Naive thymus-derived CD4-positive, alpha-beta T cell (primary cell): ENCODE data around the gene MACF1. TPM values are rescaled to one million over a fixed set of nuclear protein-coding genes. Genes with fewer than 3 reads are reported as not detected.

Experiments
- ATAC-seq: fragments of 150-1000 bp; cut with Tn5 transposase; 2 replicates; pipeline ENCODE4 v1.10.0; 2021; ENCODE audit warnings: mild to moderate bottlenecking, moderate library complexity
- CTCF ChIA-PET: fragments of 350-600 bp; sonication (Branson Sonifier 250); formaldehyde crosslinking; loops from one replicate; lab custom pipeline; 2021; ENCODE audit warnings: antibody characterized with exemption; lab: Charles Lee
- POLR2A ChIA-PET: fragments of 350-600 bp; sonication (Branson Sonifier 250); formaldehyde crosslinking; loops from one replicate; lab custom pipeline; 2021; ENCODE audit warnings: antibody characterized with exemption, inconsistent platforms; lab: Charles Lee
- DNase-seq, 9 donors: peaks; one replicate each; pipeline versions ENCODE4 v3.0.0 to v3.0.0-alpha.2; 2020 to 2022; ENCODE audit warnings: mixed read lengths in 1 of 9
- H3K27ac ChIP-seq: one replicate; pipeline ENCODE4 v1.7.0; 2013; ENCODE audit warnings: mild to moderate bottlenecking, low read depth, low read length, moderate library complexity
- H3K27me3 ChIP-seq, 2 donors: one replicate each; pipeline ENCODE4 v1.7.0; 2013; ENCODE audit warnings: low read length in 2 of 2, mild to moderate bottlenecking in 2 of 2, moderate library complexity in 2 of 2; ENCODE audit not compliant: control insufficient read depth in 2 of 2, insufficient read depth in 2 of 2
- H3K36me3 ChIP-seq, 3 experiments: 1 replicate in 2 of 3; 2 replicates in 1 of 3; pipeline ENCODE4 v1.7.0; 2013; ENCODE audit warnings: low read length in 3 of 3, mild to moderate bottlenecking in 3 of 3, moderate library complexity in 1 of 3; ENCODE audit not compliant: insufficient read depth in 3 of 3, control insufficient read depth in 2 of 3
- H3K4me1 ChIP-seq, 2 donors: one replicate each; pipeline ENCODE4 v1.7.0; 2013; ENCODE audit warnings: low read length in 2 of 2, mild to moderate bottlenecking in 2 of 2, moderate library complexity in 1 of 2; ENCODE audit not compliant: control insufficient read depth in 2 of 2, insufficient read depth in 2 of 2
- H3K4me3 ChIP-seq: 2 replicates; pipeline ENCODE4 v1.7.0; 2013; ENCODE audit warnings: mild to moderate bottlenecking, low read length
- H3K9me3 ChIP-seq, 3 experiments: 1 replicate in 2 of 3; 2 replicates in 1 of 3; pipeline ENCODE4 v1.7.0; 2013; ENCODE audit warnings: low read length in 3 of 3; ENCODE audit not compliant: control insufficient read depth in 2 of 3
- H3K27ac Mint-ChIP-seq, 9 donors: one replicate each; pipeline ENCODE4 v1.8.0; 2020 to 2022; ENCODE audit warnings: mixed read lengths in 9 of 9, mild to moderate bottlenecking in 8 of 9, moderate library complexity in 5 of 9, inconsistent platforms in 2 of 9
- H3K27me3 Mint-ChIP-seq, 5 donors: one replicate each; pipeline ENCODE4 v1.8.0; 2021 to 2022; ENCODE audit warnings: mixed read lengths in 5 of 5, mild to moderate bottlenecking in 1 of 5
- H3K36me3 Mint-ChIP-seq, 5 donors: one replicate each; pipeline ENCODE4 v1.8.0; 2020 to 2022; ENCODE audit warnings: mixed read lengths in 5 of 5, mild to moderate bottlenecking in 3 of 5, inconsistent platforms in 1 of 5
- H3K4me1 Mint-ChIP-seq, 7 donors: one replicate each; pipeline ENCODE4 v1.8.0; 2020 to 2022; ENCODE audit warnings: mixed read lengths in 7 of 7, mild to moderate bottlenecking in 3 of 7, inconsistent platforms in 1 of 7
- H3K4me3 Mint-ChIP-seq, 10 donors: one replicate each; pipeline ENCODE4 v1.8.0; 2020 to 2022; ENCODE audit warnings: mild to moderate bottlenecking in 10 of 10, mixed read lengths in 10 of 10, moderate library complexity in 6 of 10, inconsistent platforms in 2 of 10
- H3K9me3 Mint-ChIP-seq, 11 donors: one replicate each; pipeline ENCODE4 v1.8.0; 2020 to 2022; ENCODE audit warnings: mixed read lengths in 11 of 11, mild to moderate bottlenecking in 4 of 11, inconsistent platforms in 1 of 11, moderate library complexity in 1 of 11
- intact Hi-C, 2 donors: fragments of 100-400 bp; cut with micrococcal nuclease; formaldehyde crosslinking; loops; one replicate each; pipeline ENCODE4 v1.15.1; 2023
- polyA plus RNA-seq, 2 donors: library from polyadenylated mRNA; unstranded; fragments of 300-500 nt; fragmentation: Illumina TruSeq; gene quantifications; one replicate each; pipeline ENCODE4 v1.2.3, GENCODE V29; 2021
- total RNA-seq, 6 experiments: library from RNA in 5 of 6; stranded (reverse) in 5 of 6; gene quantifications; 1 replicate in 5 of 6; 2 replicates in 1 of 6; pipeline ENCODE4 v1.2.3 and lab custom pipeline; 2021 to 2026

The MACF1 gene
- total and polyA plus RNA-seq, 7 experiments from 2014 or later: 21.2 to 409 (median 288) TPM

DNA sequence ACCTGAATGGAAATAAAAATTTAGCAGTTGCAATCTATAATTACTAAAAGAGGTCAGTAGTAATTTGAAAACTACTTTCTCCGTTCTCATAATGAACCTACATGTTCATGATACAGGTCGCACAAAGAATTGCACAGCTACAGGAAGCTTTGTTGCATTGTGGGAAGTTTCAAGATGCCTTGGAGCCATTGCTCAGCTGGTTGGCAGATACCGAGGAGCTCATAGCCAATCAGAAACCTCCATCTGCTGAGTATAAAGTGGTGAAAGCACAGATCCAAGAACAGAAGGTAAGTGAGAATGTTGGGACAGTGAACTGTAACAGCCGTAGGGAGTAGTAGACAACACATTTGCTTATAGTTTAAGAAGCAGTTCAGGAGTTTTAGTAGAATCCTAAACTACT lies 218.1 kb downstream of the MACF1 start:
- ChIA-PET CTCF (no interaction called here), POLR2A (interaction anchor here (0.6 kb wide), 2 partner anchors 13 to 38 kb away, joined by 3 read pairs; no protein-coding TSS in a partner anchor)
- Mint-ChIP-seq H3K4me1 (peaks cover 7 to 36% (median 14%) of the 10 kb centered on the region in 7 donors), H3K9me3 (no peaks in the 10 kb centered on the region), H3K27ac (no peak overlapping the region), H3K27me3 (no peaks in the 10 kb centered on the region), H3K4me3 (no peak overlapping the region), H3K36me3 (peaks cover 8 to 44% (median 30%) of the 10 kb centered on the region in 5 donors)
- DNase-seq (no peak), ATAC-seq (no peak)
- Histone ChIP-seq H3K27ac (no peak overlapping the region), H3K9me3 (no peaks in the 10 kb centered on the region), H3K36me3 (peaks cover 7 to 45% (median 30%) of the 10 kb centered on the region in 3 experiments), H3K4me3 (no peak overlapping the region), H3K27me3 (no peaks in the 10 kb centered on the region), H3K4me1 (no peaks in the 10 kb centered on the region)
- intact Hi-C loops: no loop called here

DNA sequence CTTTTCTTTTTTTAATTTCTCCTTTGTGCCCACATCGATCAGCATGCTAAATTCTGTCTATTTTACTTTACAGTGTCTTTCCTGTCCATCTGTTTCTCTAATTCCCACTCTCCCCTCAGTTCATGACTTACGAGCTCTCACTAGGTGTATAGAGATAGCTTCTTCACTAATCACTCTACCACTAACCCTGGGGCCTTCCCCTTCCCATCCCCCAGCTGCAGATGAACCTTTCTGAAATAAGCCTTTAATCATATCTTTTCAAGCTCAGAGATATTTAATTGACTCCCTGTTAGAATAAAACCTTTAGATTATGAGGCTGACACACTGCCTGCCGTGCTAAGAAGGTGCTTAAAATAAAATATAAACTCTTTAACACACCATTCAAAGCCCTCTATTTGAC lies 220.7 kb downstream of the MACF1 start:
- Histone ChIP-seq H3K4me3 (no peak overlapping the region), H3K4me1 (no peaks in the 10 kb centered on the region), H3K27ac (no peak overlapping the region), H3K9me3 (no peaks in the 10 kb centered on the region), H3K36me3 (peaks cover 12 to 71% (median 51%) of the 10 kb centered on the region in 3 experiments), H3K27me3 (no peaks in the 10 kb centered on the region)
- POLR2A ChIA-PET: interaction anchor here (0.7 to 1.5 kb wide), 3 partner anchors 13 to 345 kb away, joined by 3 to 4 read pairs (median 3); no protein-coding TSS in a partner anchor
- intact Hi-C loops: no loop called here
- no peak for DNase-seq
- Mint-ChIP-seq H3K4me3 (no peak overlapping the region), H3K36me3 (peaks cover 17 to 53% (median 44%) of the 10 kb centered on the region in 5 donors), H3K9me3 (no peaks in the 10 kb centered on the region), H3K27ac (peak overlapping the region in 7 of 9 donors; percentile 0 to 75 (median 44)), H3K27me3 (no peaks in the 10 kb centered on the region), H3K4me1 (peaks cover 0 to 21% (median 7%) of the 10 kb centered on the region in 7 donors)
- CTCF ChIA-PET: interaction anchor here (1.1 kb wide), 1 partner anchor 16 kb away, joined by 7 read pairs; no protein-coding TSS in a partner anchor
- no peak for ATAC-seq

DNA sequence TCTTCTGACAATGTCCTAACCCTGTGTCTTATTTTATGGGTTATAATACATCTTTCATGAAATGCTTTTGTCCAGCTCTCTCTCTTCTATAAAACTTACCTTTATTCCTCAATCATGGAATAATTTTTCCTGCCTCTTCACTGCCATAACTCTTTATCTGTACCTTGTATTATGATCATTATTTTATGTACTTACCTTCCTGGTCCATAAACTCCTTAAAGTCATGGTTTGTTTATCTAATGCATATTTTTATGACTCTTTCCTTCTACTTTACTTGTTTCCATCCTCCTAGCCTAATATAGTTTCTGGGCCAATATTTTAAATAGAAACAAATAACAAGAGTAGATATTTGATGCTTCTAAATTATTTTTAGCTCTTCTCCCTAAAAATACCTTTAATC lies 221.1 kb downstream of the MACF1 start:
- no peaks in the 10 kb centered on the region for H3K9me3 ChIP-seq
- no peak overlapping the region for H3K4me3 ChIP-seq
- ChIA-PET POLR2A (interaction anchor here (1.1 to 1.5 kb wide), 2 partner anchors 14 to 16 kb away, joined by 3 to 4 read pairs; no protein-coding TSS in a partner anchor), CTCF (interaction anchor here (1.1 kb wide), 1 partner anchor 15 kb away, joined by 7 read pairs; no protein-coding TSS in a partner anchor)
- no peak for ATAC-seq
- DNase-seq: no peak
- no peaks in the 10 kb centered on the region for H3K4me1 ChIP-seq
- H3K36me3 Mint-ChIP-seq: peaks cover 19 to 58% (median 48%) of the 10 kb centered on the region in 5 donors
- no peaks in the 10 kb centered on the region for H3K27me3 Mint-ChIP-seq
- H3K36me3 ChIP-seq: peaks cover 12 to 75% (median 56%) of the 10 kb centered on the region in 3 experiments
- H3K27me3 ChIP-seq: no peaks in the 10 kb centered on the region
- peak overlapping the region in 4 of 9 donors; percentile 0 to 75 (median 4) for H3K27ac Mint-ChIP-seq
- intact Hi-C loops: no loop called here
- H3K4me1 Mint-ChIP-seq: peaks cover 0 to 18% (median 8%) of the 10 kb centered on the region in 7 donors
- H3K4me3 Mint-ChIP-seq: no peak overlapping the region
- no peak overlapping the region for H3K27ac ChIP-seq
- no peaks in the 10 kb centered on the region for H3K9me3 Mint-ChIP-seq

- no peaks in the 10 kb centered on the region for H3K9me3 Mint-ChIP-seq
- intact Hi-C loops: no loop called here
- no peak overlapping the region for H3K4me3 Mint-ChIP-seq
- H3K27ac Mint-ChIP-seq: peak overlapping the region in 6 of 9 donors; percentile 40 to 76 (median 52)
- H3K36me3 ChIP-seq: peaks cover 12 to 83% (median 59%) of the 10 kb centered on the region in 3 experiments
- ATAC-seq (no peak), DNase-seq (no peak)
- H3K4me1 Mint-ChIP-seq: peaks cover 0 to 18% (median 7%) of the 10 kb centered on the region in 7 donors
- H3K9me3 ChIP-seq: no peaks in the 10 kb centered on the region
- H3K27me3 ChIP-seq: no peaks in the 10 kb centered on the region
- H3K4me1 ChIP-seq: no peaks in the 10 kb centered on the region
- ChIA-PET CTCF (no interaction called here), POLR2A (no interaction called here)
- no peaks in the 10 kb centered on the region for H3K27me3 Mint-ChIP-seq
- H3K4me3 ChIP-seq: no peak overlapping the region
- no peak overlapping the region for H3K27ac ChIP-seq
- peaks cover 20 to 65% (median 48%) of the 10 kb centered on the region in 5 donors for H3K36me3 Mint-ChIP-seq
Measured at GRCh38 chr1:39426346-39426745, 221.9 kb downstream of the MACF1 start.

DNA sequence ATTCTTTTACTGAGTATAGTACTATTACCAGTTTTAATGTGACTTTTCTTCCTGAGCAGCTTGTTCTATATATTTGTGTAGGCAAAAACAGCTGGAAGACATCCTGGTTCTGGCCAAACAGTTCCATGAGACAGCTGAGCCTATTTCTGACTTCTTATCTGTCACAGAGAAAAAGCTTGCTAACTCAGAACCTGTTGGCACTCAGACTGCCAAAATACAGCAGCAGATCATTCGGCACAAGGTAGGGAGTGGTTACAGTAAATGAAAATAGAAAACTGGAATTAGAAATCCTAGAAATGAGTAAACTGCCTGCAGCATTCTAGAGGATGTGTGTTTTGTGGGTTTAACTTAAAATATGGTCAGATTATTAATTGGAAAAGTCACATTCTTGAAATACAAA lies 222.9 kb downstream of the MACF1 start:
- H3K4me1 ChIP-seq: no peaks in the 10 kb centered on the region
- ChIA-PET POLR2A (no interaction called here), CTCF (no interaction called here)
- peak overlapping the region in 3 of 9 donors; percentile 51 to 76 (median 53) for H3K27ac Mint-ChIP-seq
- no peaks in the 10 kb centered on the region for H3K9me3 Mint-ChIP-seq
- peaks cover 21 to 71% (median 48%) of the 10 kb centered on the region in 5 donors for H3K36me3 Mint-ChIP-seq
- peaks cover 0 to 14% (median 7%) of the 10 kb centered on the region in 7 donors for H3K4me1 Mint-ChIP-seq
- no peak overlapping the region for H3K4me3 ChIP-seq
- no peaks in the 10 kb centered on the region for H3K27me3 ChIP-seq
- no peak overlapping the region for H3K4me3 Mint-ChIP-seq
- ATAC-seq (no peak), DNase-seq (no peak)
- H3K36me3 ChIP-seq: peaks cover 12 to 89% (median 67%) of the 10 kb centered on the region in 3 experiments
- intact Hi-C loops: no loop called here
- no peaks in the 10 kb centered on the region for H3K9me3 ChIP-seq
- no peaks in the 10 kb centered on the region for H3K27me3 Mint-ChIP-seq
- H3K27ac ChIP-seq: no peak overlapping the region

DNA sequence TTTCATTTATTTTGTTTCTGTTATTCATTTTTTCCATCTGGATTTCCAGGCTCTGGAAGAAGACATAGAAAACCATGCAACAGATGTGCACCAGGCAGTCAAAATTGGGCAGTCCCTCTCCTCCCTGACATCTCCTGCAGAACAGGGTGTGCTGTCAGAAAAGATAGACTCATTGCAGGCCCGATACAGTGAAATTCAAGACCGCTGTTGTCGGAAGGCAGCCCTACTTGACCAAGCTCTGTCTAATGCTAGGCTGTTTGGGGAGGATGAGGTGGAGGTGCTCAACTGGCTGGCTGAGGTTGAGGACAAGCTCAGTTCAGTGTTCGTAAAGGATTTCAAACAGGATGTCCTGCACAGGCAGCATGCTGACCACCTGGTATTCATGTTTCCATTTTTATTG lies 223.4 kb downstream of the MACF1 start:
- Histone ChIP-seq H3K27ac (no peak overlapping the region), H3K27me3 (no peaks in the 10 kb centered on the region), H3K36me3 (peaks cover 12 to 91% (median 68%) of the 10 kb centered on the region in 3 experiments), H3K4me1 (no peaks in the 10 kb centered on the region), H3K4me3 (no peak overlapping the region), H3K9me3 (no peaks in the 10 kb centered on the region)
- ATAC-seq (no peak), DNase-seq (no peak)
- POLR2A ChIA-PET: no interaction called here
- intact Hi-C loops: no loop called here
- Mint-ChIP-seq H3K9me3 (no peaks in the 10 kb centered on the region), H3K27ac (peak overlapping the region in 1 of 9 donors; percentile 51), H3K4me3 (no peak overlapping the region), H3K27me3 (no peaks in the 10 kb centered on the region), H3K36me3 (peaks cover 18 to 69% (median 47%) of the 10 kb centered on the region in 5 donors), H3K4me1 (peaks cover 0 to 13% (median 7%) of the 10 kb centered on the region in 7 donors)
- CTCF ChIA-PET: no interaction called here
